RCC 7860 (cell line): Measurements from ENCODE around the gene SKI.
"Not testable (repeated sequence)": the region's sequence is repeated elsewhere in the genome, so short reads cannot be mapped to it uniquely, and the experiment has no call there.

Experiments used
- DNase-seq: peaks from one replicate; pipeline ENCODE4 v3.0.0-alpha.2; 2015; ENCODE audit warnings: low spot score
- FAIRE-seq: peaks from 2 replicates; lab custom pipeline; 2012; peaks lifted over from hg19 to GRCh38; lab: Jason Lieb, UNC

Gene SKI

GRCh38 chr1:2331200-2331544 lies 103.1 kb downstream of the SKI start:
- no peak for FAIRE-seq
- DNase-seq, result no peak

GRCh38 chr1:2331580-2331979 lies 103.5 kb downstream of the SKI start:
- not testable (repeated sequence) for FAIRE-seq, DNase-seq

- FAIRE-seq, result no peak
These were observed 106.2 kb downstream of the SKI start for GRCh38 chr1:2334366-2334765.

GRCh38 chr1:2334883-2335534 lies 106.9 kb downstream of the SKI start:
- DNase-seq (no peak), FAIRE-seq (no peak)

More at GRCh38 chr1:2334366-2334765, 106.2 kb downstream of the SKI start:
- no peak for DNase-seq

GRCh38 chr1:2335721-2336455 lies 107.8 kb downstream of the SKI start:
- DNase-seq, result no peak
- FAIRE-seq, result no peak

GRCh38 chr1:2336499-2336898 lies 108.4 kb downstream of the SKI start:
- FAIRE-seq (no peak), DNase-seq (no peak)

GRCh38 chr1:2337081-2337480 lies 109.0 kb downstream of the SKI start:
- DNase-seq (no peak), FAIRE-seq (no peak)

- no peak for FAIRE-seq
- no peak for DNase-seq
These were observed 109.4 kb downstream of the SKI start for GRCh38 chr1:2337501-2337900.

- FAIRE-seq, result no peak
- no peak for DNase-seq
These were observed 111.3 kb downstream of the SKI start for GRCh38 chr1:2339206-2340085.

- DNase-seq, result no peak
- no peak for FAIRE-seq
These were observed 112.2 kb downstream of the SKI start for GRCh38 chr1:2340086-2340917.

- FAIRE-seq, result no peak
These were observed 112.8 kb downstream of the SKI start for GRCh38 chr1:2340918-2341254.

GRCh38 chr1:2341706-2342383 lies 113.7 kb downstream of the SKI start:
- FAIRE-seq, result no peak
- DNase-seq, result no peak

More at GRCh38 chr1:2340918-2341254, 112.8 kb downstream of the SKI start:
- DNase-seq, result no peak

GRCh38 chr1:2342384-2343022 lies 114.4 kb downstream of the SKI start:
- FAIRE-seq (no peak), DNase-seq (no peak)

- FAIRE-seq, result no peak
- no peak for DNase-seq
These were observed 115.2 kb downstream of the SKI start for GRCh38 chr1:2343023-2343935.

- DNase-seq, result no peak
These were observed 116.1 kb downstream of the SKI start for GRCh38 chr1:2344121-2344681.

GRCh38 chr1:2344744-2345296 lies 116.7 kb downstream of the SKI start:
- no peak for FAIRE-seq
- no peak for DNase-seq

More at GRCh38 chr1:2344121-2344681, 116.1 kb downstream of the SKI start:
- no peak for FAIRE-seq

GRCh38 chr1:2345297-2346075 lies 117.4 kb downstream of the SKI start:
- no peak for FAIRE-seq
- DNase-seq, result no peak
